RWPE1 (cell line): Measurements from ENCODE around the gene PAIP2B.
"Not testable (repeated sequence)": the region's sequence is repeated elsewhere in the genome, so short reads cannot be mapped to it uniquely, and the experiment has no call there.

Experiments used
- CTCF ChIA-PET: fragments of 350-600 bp; sonication (Branson Sonifier 250); formaldehyde crosslinking; extraction: SDS; loops from one replicate; lab custom pipeline; 2021; lab: Yijun Ruan, JAX
- POLR2A ChIA-PET: fragments of 400-600 bp; formaldehyde crosslinking; extraction: SDS; loops from one replicate; lab custom pipeline; 2020; ENCODE audit warnings: antibody characterized with exemption; ENCODE audit not compliant: low non-redundant PET; lab: Yijun Ruan, JAX
- DNase-seq: peaks from one replicate; pipeline ENCODE4 v3.0.0; 2012; ENCODE audit warnings: low spot score
- H3K27ac ChIP-seq: fragments of 450-650 bp; 2 replicates; pipeline ENCODE4 v1.5.1; 2017
- CTCF ChIP-seq: fragments of 450-650 bp; conservative IDR thresholded peaks from 2 replicates; pipeline ENCODE4 v1.5.1; 2017; ENCODE audit warnings: low read depth, mild to moderate bottlenecking

PAIP2B gene

GRCh38 chr2:71190656-71191569 is 36.0 kb downstream of the PAIP2B start:
- no peak overlapping the region for H3K27ac ChIP-seq
- peak; percentile 20 for DNase-seq
- ChIA-PET POLR2A (no interaction called here), CTCF (interaction anchor here (1.2 to 1.6 kb wide), 2 partner anchors 9 to 81 kb away, joined by 3 to 4 read pairs; no protein-coding TSS in a partner anchor)
- TF ChIP-seq CTCF, result peak; percentile 40

- no peak for DNase-seq
- ChIA-PET CTCF (interaction anchor here (0.7 kb wide), 1 partner anchor 95 kb away, joined by 3 read pairs; no protein-coding TSS in a partner anchor), POLR2A (no interaction called here)
- no peak for TF ChIP-seq CTCF
- H3K27ac ChIP-seq, result no peak overlapping the region
These were observed 39.3 kb downstream of the PAIP2B start for GRCh38 chr2:71187589-71187988.

GRCh38 chr2:71186973-71187372 is 39.9 kb downstream of the PAIP2B start:
- no peak for TF ChIP-seq CTCF
- CTCF ChIA-PET, result interaction anchor here (0.6 to 0.7 kb wide), 2 partner anchors 41 to 95 kb away, joined by 3 read pairs; no protein-coding TSS in a partner anchor
- H3K27ac ChIP-seq, result no peak overlapping the region
- DNase-seq, result no peak
- POLR2A ChIA-PET, result no interaction called here

- H3K27ac ChIP-seq, POLR2A ChIA-PET, CTCF ChIA-PET, DNase-seq: not testable (repeated sequence)
These were observed 43.4 kb downstream of the PAIP2B start for GRCh38 chr2:71183306-71184115.

GRCh38 chr2:71181316-71181715 is 45.6 kb downstream of the PAIP2B start:
- no peak for TF ChIP-seq CTCF
- POLR2A ChIA-PET, result no interaction called here
- H3K27ac ChIP-seq, result no peak overlapping the region
- CTCF ChIA-PET, result no interaction called here
- DNase-seq, result no peak

GRCh38 chr2:71178836-71179235 is 48.1 kb downstream of the PAIP2B start:
- H3K27ac ChIP-seq, CTCF ChIA-PET, DNase-seq, POLR2A ChIA-PET: not testable (repeated sequence)

GRCh38 chr2:71174207-71174606 is 52.7 kb downstream of the PAIP2B start:
- TF ChIP-seq CTCF, result no peak
- DNase-seq, result no peak
- CTCF ChIA-PET, result no interaction called here
- H3K27ac ChIP-seq, result no peak overlapping the region
- POLR2A ChIA-PET, result no interaction called here
